HUES48 (cell line): ENCODE measurements around the gene B3GALT5.
A peak's percentile ranks its signal among the peaks of the same experiment; 100 is the strongest.

Experiments used
- H3K27ac ChIP-seq: one replicate; pipeline ENCODE4 v1.7.0; 2013; ENCODE audit warnings: low read depth, low read length, inconsistent platforms
- H3K27me3 ChIP-seq: 2 replicates; pipeline ENCODE4 v1.6.1; 2013; ENCODE audit warnings: mild to moderate bottlenecking, low read length; ENCODE audit not compliant: control insufficient read depth, insufficient read depth
- H3K36me3 ChIP-seq: 2 replicates; pipeline ENCODE4 v1.6.1; 2013; ENCODE audit warnings: low read length; ENCODE audit not compliant: control insufficient read depth, insufficient read depth
- H3K4me1 ChIP-seq: 2 replicates; pipeline ENCODE4 v1.6.1; 2013; ENCODE audit warnings: mild to moderate bottlenecking, low read length; ENCODE audit not compliant: control insufficient read depth, insufficient read depth
- H3K4me3 ChIP-seq: 2 replicates; pipeline ENCODE4 v1.5.1; 2013; ENCODE audit warnings: mild to moderate bottlenecking, low read depth, low read length
- H3K9ac ChIP-seq: 2 replicates; pipeline ENCODE4 v1.6.1; 2013; ENCODE audit warnings: mild to moderate bottlenecking, low read depth, low read length, moderate library complexity
- H3K9me3 ChIP-seq: 2 replicates; pipeline ENCODE4 v1.6.1; 2013; ENCODE audit warnings: low read length; ENCODE audit not compliant: control insufficient read depth, insufficient read depth

The B3GALT5 gene

GRCh38 chr21:39696196-39696595 lies 83.5 kb downstream of the B3GALT5 start:
- H3K36me3 ChIP-seq, result no peaks in the 10 kb centered on the region

DNA sequence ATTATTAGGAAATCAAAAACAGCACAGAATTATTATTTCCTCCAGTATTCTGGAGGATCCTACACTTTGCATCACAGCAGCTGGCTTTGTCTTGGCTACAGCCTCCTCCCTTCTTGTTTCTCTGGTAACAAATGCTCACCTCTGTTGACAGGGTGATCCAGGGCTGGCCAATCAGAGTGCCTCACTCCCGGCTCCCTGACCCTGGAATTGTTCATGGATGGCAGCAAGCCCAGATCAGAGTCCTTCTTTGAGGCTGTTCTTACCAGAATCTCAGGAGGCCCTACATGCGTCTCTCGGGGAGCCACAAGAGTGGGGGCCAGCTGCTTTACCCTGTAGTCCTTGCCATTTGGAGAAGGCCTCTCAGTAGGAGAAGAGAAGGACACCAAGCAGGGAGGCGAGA lies 83.9 kb downstream of the B3GALT5 start:
- Histone ChIP-seq H3K4me1 (peaks cover 13% of the 10 kb centered on the region), H3K36me3 (no peaks in the 10 kb centered on the region), H3K9ac (no peak overlapping the region), H3K27ac (no peak overlapping the region), H3K9me3 (no peaks in the 10 kb centered on the region), H3K27me3 (no peaks in the 10 kb centered on the region), H3K4me3 (no peak overlapping the region)

More at GRCh38 chr21:39696196-39696595, 83.5 kb downstream of the B3GALT5 start:
- no peak overlapping the region for H3K9ac ChIP-seq
- no peak overlapping the region for H3K4me3 ChIP-seq
- peaks cover 13% of the 10 kb centered on the region for H3K4me1 ChIP-seq
- no peaks in the 10 kb centered on the region for H3K27me3 ChIP-seq
- H3K27ac ChIP-seq, result no peak overlapping the region
- H3K9me3 ChIP-seq, result no peaks in the 10 kb centered on the region

DNA sequence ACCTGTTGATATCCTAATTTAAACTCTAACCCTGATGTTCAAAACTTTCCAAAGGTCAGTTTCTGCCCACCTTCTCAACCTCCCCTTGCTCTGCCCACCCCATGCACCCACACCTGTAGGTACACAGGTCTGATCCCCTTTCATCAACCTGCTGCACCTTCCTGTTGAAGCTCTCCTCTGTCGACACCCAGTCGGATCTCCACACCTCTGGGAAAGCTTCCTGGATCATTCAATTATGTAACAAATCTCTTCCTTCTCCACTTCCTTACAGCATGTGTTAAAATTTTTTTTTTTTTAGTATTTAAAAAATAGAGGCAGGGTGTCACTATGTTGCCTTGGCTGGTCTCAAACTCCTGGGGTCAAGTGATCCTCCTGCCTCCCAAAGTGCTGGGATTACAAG lies 87.6 kb downstream of the B3GALT5 start:
- no peaks in the 10 kb centered on the region for H3K9me3 ChIP-seq
- H3K4me1 ChIP-seq, result 0 out of 2 replicates have a peak, but pooled peaks cover 11% of the 10 kb centered on the region
- H3K9ac ChIP-seq, result no peak overlapping the region
- H3K36me3 ChIP-seq, result no peaks in the 10 kb centered on the region
- no peaks in the 10 kb centered on the region for H3K27me3 ChIP-seq
- no peak overlapping the region for H3K27ac ChIP-seq
- H3K4me3 ChIP-seq, result no peak overlapping the region

DNA sequence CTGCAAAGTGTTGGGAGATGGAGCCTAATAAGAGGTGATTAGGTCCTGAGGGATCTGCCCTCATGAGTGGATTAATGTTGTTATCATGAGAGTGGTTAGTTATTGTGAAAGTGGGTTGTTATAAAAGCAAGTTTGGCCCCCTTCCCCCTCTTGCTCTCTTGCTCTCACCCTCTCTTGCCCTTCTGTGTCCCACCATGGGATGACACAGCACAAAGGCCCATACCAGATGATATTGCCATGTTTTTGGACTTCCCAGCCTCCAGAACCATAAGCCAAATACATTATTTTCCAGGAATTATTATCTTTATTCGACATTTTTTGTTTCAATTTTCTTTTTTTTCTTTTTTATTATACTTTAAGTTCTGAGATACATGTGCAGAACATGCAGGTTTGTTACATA lies 90.8 kb downstream of the B3GALT5 start:
- H3K4me3 ChIP-seq, result no peak overlapping the region
- 0 out of 2 replicates have a peak, but pooled peaks cover 3% of the 10 kb centered on the region for H3K9me3 ChIP-seq
- H3K36me3 ChIP-seq, result no peaks in the 10 kb centered on the region
- no peak overlapping the region for H3K27ac ChIP-seq
- no peak overlapping the region for H3K9ac ChIP-seq
- H3K4me1 ChIP-seq, result peaks cover 31% of the 10 kb centered on the region
- no peaks in the 10 kb centered on the region for H3K27me3 ChIP-seq

- Histone ChIP-seq H3K27me3 (no peaks in the 10 kb centered on the region), H3K9me3 (0 out of 2 replicates have a peak, but pooled peaks cover 3% of the 10 kb centered on the region), H3K4me1 (peaks cover 26% of the 10 kb centered on the region), H3K4me3 (no peak overlapping the region), H3K36me3 (no peaks in the 10 kb centered on the region), H3K9ac (no peak overlapping the region), H3K27ac (no peak overlapping the region)
Observed at GRCh38 chr21:39705849-39706248, 93.1 kb downstream of the B3GALT5 start.

- Histone ChIP-seq H3K27ac (peak overlapping the region; percentile 57), H3K4me3 (no peak overlapping the region; the same call in 1 of the 2 replicates), H3K9me3 (0 out of 2 replicates have a peak, but pooled peaks cover 3% of the 10 kb centered on the region), H3K36me3 (no peaks in the 10 kb centered on the region), H3K4me1 (peaks cover 23% of the 10 kb centered on the region), H3K27me3 (no peaks in the 10 kb centered on the region), H3K9ac (0 out of 2 replicates have a peak overlapping the region, but pooled peaks have one; percentile 14)
Observed at GRCh38 chr21:39707316-39707715, 94.6 kb downstream of the B3GALT5 start.

DNA sequence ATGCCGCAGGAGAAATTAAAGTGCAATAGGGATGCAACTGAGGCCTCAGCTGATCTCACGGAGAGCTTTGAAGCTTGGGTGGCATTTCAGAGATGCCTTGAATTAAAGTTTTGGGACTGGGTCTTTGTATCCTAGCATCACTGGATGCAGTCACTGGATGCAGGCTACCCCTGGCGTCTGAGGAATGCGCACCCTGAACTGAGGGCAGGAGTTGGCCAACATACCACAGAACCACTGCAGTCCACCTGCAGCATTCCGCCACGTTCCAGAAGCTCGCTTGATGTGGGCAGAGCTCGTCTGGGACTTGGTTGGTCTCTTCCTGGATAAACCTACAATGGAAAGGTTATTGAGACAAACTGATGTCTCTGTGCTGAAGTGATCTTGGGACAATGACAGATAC lies 98.1 kb downstream of the B3GALT5 start:
- Histone ChIP-seq H3K4me1 (peaks cover 22% of the 10 kb centered on the region), H3K36me3 (no peaks in the 10 kb centered on the region), H3K9me3 (0 out of 2 replicates have a peak, but pooled peaks cover 3% of the 10 kb centered on the region), H3K27ac (no peak overlapping the region), H3K4me3 (no peak overlapping the region), H3K27me3 (no peaks in the 10 kb centered on the region), H3K9ac (no peak overlapping the region)

DNA sequence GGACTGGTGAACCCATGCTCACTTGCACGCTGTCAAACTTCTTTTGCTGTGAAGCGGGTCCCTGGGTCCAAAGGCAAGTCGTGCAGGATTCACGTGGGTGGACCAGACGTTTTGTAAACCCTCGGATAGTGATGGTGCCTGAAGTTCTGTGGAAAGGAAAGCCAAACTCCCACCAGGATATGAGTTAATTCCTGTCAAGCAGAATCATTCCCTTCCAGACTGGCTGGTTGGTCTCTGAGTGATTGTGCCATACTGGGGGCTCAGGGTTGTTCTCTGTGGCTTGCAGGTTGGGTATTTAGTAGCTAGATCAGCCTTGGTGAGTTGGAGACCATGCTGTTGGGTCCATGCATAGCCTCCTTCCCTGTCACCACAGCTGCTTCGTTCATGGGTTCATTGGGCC lies 99.5 kb downstream of the B3GALT5 start:
- H3K4me1 ChIP-seq, result peaks cover 15% of the 10 kb centered on the region
- no peak overlapping the region for H3K9ac ChIP-seq
- H3K4me3 ChIP-seq, result no peak overlapping the region
- no peak overlapping the region for H3K27ac ChIP-seq
- no peaks in the 10 kb centered on the region for H3K27me3 ChIP-seq
- H3K36me3 ChIP-seq, result no peaks in the 10 kb centered on the region
- H3K9me3 ChIP-seq, result no peaks in the 10 kb centered on the region

DNA sequence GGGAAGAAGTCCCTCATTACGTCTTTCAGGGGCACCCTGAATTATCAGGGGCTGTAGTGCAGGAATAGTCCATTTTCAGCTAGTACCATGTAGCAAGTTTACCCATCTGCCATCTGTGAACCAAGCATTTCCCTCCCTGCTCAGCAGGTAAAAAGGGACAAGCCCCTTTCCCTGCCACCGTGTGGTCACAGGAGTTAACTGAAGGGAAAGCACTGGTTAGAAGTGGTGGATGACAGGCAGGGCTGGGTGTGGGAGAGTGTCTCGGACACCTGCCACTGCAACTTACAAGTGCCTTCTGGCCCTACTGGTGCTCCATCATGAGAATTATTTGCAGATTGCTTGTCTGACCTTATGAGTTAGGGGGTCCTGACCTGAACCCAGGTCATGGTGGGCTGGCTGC lies 100.2 kb downstream of the B3GALT5 start:
- Histone ChIP-seq H3K9me3 (no peaks in the 10 kb centered on the region), H3K36me3 (no peaks in the 10 kb centered on the region), H3K27ac (no peak overlapping the region), H3K4me1 (peaks cover 8% of the 10 kb centered on the region; the same call in 1 of the 2 replicates), H3K27me3 (no peaks in the 10 kb centered on the region), H3K9ac (no peak overlapping the region), H3K4me3 (no peak overlapping the region)

GRCh38 chr21:39713905-39714304 lies 101.2 kb downstream of the B3GALT5 start:
- H3K27ac ChIP-seq, result no peak overlapping the region
- no peak overlapping the region for H3K4me3 ChIP-seq
- H3K9ac ChIP-seq, result no peak overlapping the region
- no peaks in the 10 kb centered on the region for H3K9me3 ChIP-seq
- no peaks in the 10 kb centered on the region for H3K4me1 ChIP-seq
- H3K36me3 ChIP-seq, result no peaks in the 10 kb centered on the region
- no peaks in the 10 kb centered on the region for H3K27me3 ChIP-seq

DNA sequence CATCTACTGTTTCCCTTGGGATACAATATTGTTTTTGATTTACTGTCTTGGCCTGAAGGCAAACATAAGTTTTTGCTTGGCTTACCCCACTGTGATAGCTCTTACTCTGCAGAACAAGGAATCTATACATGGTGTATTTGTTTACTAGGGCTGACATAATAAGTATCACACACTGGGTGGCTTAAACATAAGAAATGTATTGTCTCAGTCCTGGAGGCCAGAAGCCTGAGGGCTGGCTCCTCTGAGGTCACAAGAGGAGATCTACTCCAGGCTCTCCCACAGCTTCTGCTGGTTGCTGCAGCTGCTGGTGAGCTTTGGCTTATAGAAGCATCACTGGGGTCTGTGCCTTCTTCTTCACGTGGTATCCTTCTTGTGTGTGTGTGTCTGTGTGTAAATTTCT lies 101.6 kb downstream of the B3GALT5 start:
- no peaks in the 10 kb centered on the region for H3K36me3 ChIP-seq
- no peak overlapping the region for H3K4me3 ChIP-seq
- H3K27me3 ChIP-seq, result no peaks in the 10 kb centered on the region
- no peak overlapping the region for H3K9ac ChIP-seq
- no peaks in the 10 kb centered on the region for H3K4me1 ChIP-seq
- H3K9me3 ChIP-seq, result no peaks in the 10 kb centered on the region
- H3K27ac ChIP-seq, result no peak overlapping the region
